ENCODE data around the gene AANAT.
"Not testable (repeated sequence)": the region's sequence is repeated elsewhere in the genome, so short reads cannot be mapped to it uniquely, and the experiment has no call there.

Gene AANAT

GRCh38 chr17:76508472-76509063 lies 41.2 kb downstream of the AANAT start:
- not testable (repeated sequence) for DNase-seq

- DNase-seq = no peak
Observed at GRCh38 chr17:76510831-76511244, 43.4 kb downstream of the AANAT start.

- DNase-seq = no peak
Observed at GRCh38 chr17:76511668-76512365, 44.4 kb downstream of the AANAT start.

- no peak for DNase-seq
Observed at GRCh38 chr17:76512366-76513305, 45.2 kb downstream of the AANAT start.

- DNase-seq = no peak
Observed at GRCh38 chr17:76513306-76513692, 45.9 kb downstream of the AANAT start.

- DNase-seq = not testable (repeated sequence)
Observed at GRCh38 chr17:76514355-76514754, 47.0 kb downstream of the AANAT start.

GRCh38 chr17:76515274-76515949 lies 48.0 kb downstream of the AANAT start:
- DNase-seq = peak; percentile 39

- no peak for DNase-seq
Observed at GRCh38 chr17:76517638-76518038, 50.2 kb downstream of the AANAT start.

- DNase-seq = no peak
Observed at GRCh38 chr17:76519048-76519966, 51.9 kb downstream of the AANAT start.
